Measurements from ENCODE around the gene PIKFYVE. TPM values are rescaled to one million over a fixed set of nuclear protein-coding genes. Genes with fewer than 3 reads are reported as not detected.

The PIKFYVE gene
- total and polyA plus RNA-seq, 2 donors (not counting 1 experiment from before 2014, with no cell fraction given) = 20.3 to 80.9 TPM

GRCh38 chr2:208350610-208351009, 84.6 kb downstream of the PIKFYVE start:
- Histone ChIP-seq H2AFZ (ENCODE audit: insufficient read depth, low read depth, low read length, poor library complexity, severe bottlenecking) (no peak overlapping the region), H3K27ac (ENCODE audit: low read length in 2 of 2) (no peak overlapping the region), H3K36me3 (replicated peaks in 1 of 2; ENCODE audit: control extremely low read depth in 1 of 2, control insufficient read depth in 1 of 2, extremely low read depth in 1 of 2, insufficient read depth in 2 of 2, low read length in 1 of 2) (peaks cover 14 to 90% of the 10 kb centered on the region in 2 experiments), H3K4me2 (replicated peaks; ENCODE audit: low read depth, low read length, poor library complexity, severe bottlenecking) (no peak overlapping the region), H4K20me1 (ENCODE audit: control insufficient read depth, insufficient read depth, low read length, poor library complexity, severe bottlenecking) (peaks cover 25% of the 10 kb centered on the region), H3K79me2 (ENCODE audit: control insufficient read depth, insufficient read depth, low read length) (no peaks in the 10 kb centered on the region), H3K9ac (ENCODE audit: low read length) (no peak overlapping the region), H3K9me3 (ENCODE audit: control extremely low read depth in 1 of 3, control insufficient read depth in 2 of 3, insufficient read depth in 1 of 3, low read length in 2 of 3) (no peaks in the 10 kb centered on the region), H3K4me1 (ENCODE audit: control insufficient read depth in 2 of 2, insufficient read depth in 2 of 2, low read length in 2 of 2) (no peaks in the 10 kb centered on the region), H3K4me3 (ENCODE audit: control extremely low read depth in 1 of 5, extremely low read depth in 1 of 5, insufficient read depth in 1 of 5, low read depth in 2 of 5, low read length in 4 of 5) (no peak overlapping the region), H3K27me3 (replicated peaks in 1 of 4; ENCODE audit: control extremely low read depth in 1 of 4, control insufficient read depth in 3 of 4, insufficient read depth in 4 of 4, low read length in 3 of 4) (no peaks in the 10 kb centered on the region)
- Mint-ChIP-seq H3K27ac (no peak overlapping the region), H3K9me3 (ENCODE audit: insufficient read depth) (no peaks in the 10 kb centered on the region), H3K4me3 (no peak overlapping the region), H3K27me3 (no peaks in the 10 kb centered on the region), H3K4me1 (no peaks in the 10 kb centered on the region)
- ChIA-PET CTCF (no interaction called here), POLR2A (no interaction called here)
- intact Hi-C loops (cut with micrococcal nuclease) = no loop called here
- 100% methylated on average over 1 of the region's 7 CpGs for WGBS (ENCODE audit: insufficient coverage)
- TF ChIP-seq CTCF (IDR thresholded peaks at IDR 0.05) (no peak), EZH2 (IDR thresholded peaks at IDR 0.05; ENCODE audit: borderline replicate concordance, insufficient read depth, low read depth, low read length, poor library complexity, severe bottlenecking) (no peak)
- DNase-seq (no peak), ATAC-seq (ENCODE audit: low read depth) (no peak)

DNA sequence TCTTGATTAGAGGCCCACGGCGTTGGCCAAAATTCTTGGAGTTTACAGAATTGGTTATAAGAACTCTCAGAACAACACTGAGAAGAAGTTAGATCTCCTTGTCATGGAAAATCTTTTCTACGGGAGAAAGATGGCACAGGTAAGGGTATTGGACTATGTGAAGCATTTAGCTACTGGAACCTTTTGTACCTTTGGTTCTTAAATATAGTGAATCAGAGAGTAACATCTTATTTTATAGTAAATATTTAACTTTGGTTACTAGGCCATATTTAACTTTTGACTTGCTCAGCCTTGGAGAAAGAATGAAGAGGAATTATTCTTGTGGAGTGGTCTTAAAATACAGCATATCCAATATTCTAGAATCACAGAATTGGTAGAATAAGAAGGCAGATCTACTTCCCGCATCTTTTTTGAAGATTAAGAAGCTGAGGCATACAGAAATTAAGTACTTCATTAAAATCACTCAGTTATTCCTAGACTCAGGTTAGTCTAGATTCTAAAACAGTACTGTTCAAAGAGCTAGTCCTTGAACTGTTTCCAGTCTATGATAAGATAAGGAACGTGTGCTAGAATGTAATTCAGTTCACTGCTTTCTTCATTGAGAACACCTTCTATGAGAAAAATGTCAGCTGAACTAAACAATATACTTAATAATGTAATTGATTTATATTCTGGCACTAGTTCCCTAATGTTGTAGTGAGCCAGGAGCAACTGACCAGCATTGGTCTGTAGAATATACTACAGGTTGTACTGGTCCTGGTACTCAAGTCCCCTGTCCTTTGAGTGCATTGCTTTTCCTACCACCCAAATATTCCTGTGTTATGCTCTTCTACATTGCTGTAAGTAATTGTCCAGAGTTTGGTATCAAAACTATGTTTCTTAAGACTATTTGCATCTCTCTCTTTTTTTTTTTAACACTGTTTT, 86.9 kb downstream of the PIKFYVE start:
- H3K27me3 ChIP-seq (replicated peaks in 1 of 4; ENCODE audit: control extremely low read depth in 1 of 4, control insufficient read depth in 3 of 4, insufficient read depth in 4 of 4, low read length in 3 of 4) = no peaks in the 10 kb centered on the region
- Mint-ChIP-seq H3K9me3 (ENCODE audit: insufficient read depth) (no peaks in the 10 kb centered on the region), H3K27me3 (no peaks in the 10 kb centered on the region), H3K27ac (no peak overlapping the region), H3K4me1 (peaks cover 10% of the 10 kb centered on the region), H3K4me3 (no peak overlapping the region)
- no peak overlapping the region for H3K27ac ChIP-seq (ENCODE audit: low read length in 2 of 2)
- DNase-seq = no peak
- no peak for TF ChIP-seq EZH2 (IDR thresholded peaks at IDR 0.05; ENCODE audit: borderline replicate concordance, insufficient read depth, low read depth, low read length, poor library complexity, severe bottlenecking)
- no peak for TF ChIP-seq CTCF (IDR thresholded peaks at IDR 0.05)
- ChIA-PET CTCF (no interaction called here), POLR2A (no interaction called here)
- H4K20me1 ChIP-seq (ENCODE audit: control insufficient read depth, insufficient read depth, low read length, poor library complexity, severe bottlenecking) = peaks cover 10% of the 10 kb centered on the region
- H2AFZ ChIP-seq (ENCODE audit: insufficient read depth, low read depth, low read length, poor library complexity, severe bottlenecking) = no peak overlapping the region
- no peak for ATAC-seq (ENCODE audit: low read depth)
- no peaks in the 10 kb centered on the region for H3K4me1 ChIP-seq (ENCODE audit: control insufficient read depth in 2 of 2, insufficient read depth in 2 of 2, low read length in 2 of 2)
- WGBS (ENCODE audit: insufficient coverage) = no CpG with 5 or more reads among the region's 5 CpGs
- no peak overlapping the region for H3K4me3 ChIP-seq (ENCODE audit: control extremely low read depth in 1 of 5, extremely low read depth in 1 of 5, insufficient read depth in 1 of 5, low read depth in 2 of 5, low read length in 4 of 5)
- H3K4me2 ChIP-seq (replicated peaks; ENCODE audit: low read depth, low read length, poor library complexity, severe bottlenecking) = no peak overlapping the region
- intact Hi-C loops (cut with micrococcal nuclease) = no loop called here
- no peaks in the 10 kb centered on the region for H3K9me3 ChIP-seq (ENCODE audit: control extremely low read depth in 1 of 3, control insufficient read depth in 2 of 3, insufficient read depth in 1 of 3, low read length in 2 of 3)
- no peak overlapping the region for H3K9ac ChIP-seq (ENCODE audit: low read length)
- no peaks in the 10 kb centered on the region for H3K79me2 ChIP-seq (ENCODE audit: control insufficient read depth, insufficient read depth, low read length)
- H3K36me3 ChIP-seq (replicated peaks in 1 of 2; ENCODE audit: control extremely low read depth in 1 of 2, control insufficient read depth in 1 of 2, extremely low read depth in 1 of 2, insufficient read depth in 2 of 2, low read length in 1 of 2) = peaks cover 5 to 84% of the 10 kb centered on the region in 2 experiments
